ENCODE results near the gene GRM4. TPM values are rescaled to one million over a fixed set of nuclear protein-coding genes. Genes with fewer than 3 reads are reported as not detected.

The GRM4 gene
- total and polyA plus RNA-seq, 10 of the 15 experiments (the other 5 are each of a cell fraction or from before 2014, with no cell fraction given): 0.01 to 0.31 (median 0.05) TPM; not detected in 2

DNA sequence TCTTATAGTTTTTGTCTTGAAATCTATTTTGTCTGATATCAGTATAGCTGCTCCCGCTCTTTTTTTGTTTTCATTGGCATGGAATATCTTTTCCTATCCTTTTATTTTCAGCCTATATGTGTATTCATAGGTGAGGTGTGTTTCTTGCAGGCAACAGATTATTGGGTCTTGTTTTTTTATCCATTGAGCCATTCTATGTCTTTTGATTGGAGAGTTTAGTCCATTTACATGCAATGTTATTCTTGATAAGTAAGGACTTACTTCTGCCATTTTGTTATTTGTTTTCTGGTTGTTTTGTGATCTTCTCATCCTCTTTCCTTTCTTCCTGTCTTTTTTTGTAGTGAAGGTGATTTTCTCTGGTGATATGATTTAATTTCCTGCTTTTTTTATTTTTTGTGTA, 24.0 kb upstream of the GRM4 start:
- H3K4me2 ChIP-seq (ENCODE audit: control insufficient read depth, insufficient read depth): no peak overlapping the region
- ChIA-PET CTCF (no interaction called here), SMC1A (ENCODE audit: uncharacterized antibody, unreplicated experiment) (interaction anchor here (0.8 to 1.4 kb wide), 4 partner anchors 14 to 252 kb away, joined by 3 read pairs; no protein-coding TSS in a partner anchor), POLR2A (no interaction called here), RAD21 (ENCODE audit: unreplicated experiment) (no interaction called here)
- in situ Hi-C loops (cut with MboI): no loop called here
- no peak for ATAC-seq
- no peaks in the 10 kb centered on the region for H4K20me1 ChIP-seq (ENCODE audit: control insufficient read depth, insufficient read depth)
- H3K27ac ChIP-seq (ENCODE audit: control insufficient read depth, insufficient read depth): no peak overlapping the region
- H2AFZ ChIP-seq (ENCODE audit: control insufficient read depth, low read depth, low read length): no peak overlapping the region
- H3K36me3 ChIP-seq (ENCODE audit: control insufficient read depth in 2 of 2, insufficient read depth in 2 of 2, low read length in 1 of 2): no peaks in the 10 kb centered on the region
- no peaks in the 10 kb centered on the region for H3K4me1 ChIP-seq (ENCODE audit: control insufficient read depth, insufficient read depth, low read length)
- DNase-seq (ENCODE audit: low read depth, low spot score): no peak
- WGBS (ENCODE audit: insufficient coverage, insufficient replicate concordance, low lambda C conversion rate, missing lambda C conversion rate): 100% methylated on average over 1 of the region's 1 CpG
- intact Hi-C loops (cut with micrococcal nuclease; ENCODE audit: unreplicated experiment): loop anchor here (10.0 kb wide), 1 partner anchor 975 kb away; the partner anchor contains the start of gene TCP11
- no peaks in the 10 kb centered on the region for H3K9me3 ChIP-seq (replicated peaks; ENCODE audit: control insufficient read depth, insufficient read depth, low read length)
- BruUV-seq (replicated peaks): no TSS peak
- H3K79me2 ChIP-seq (ENCODE audit: control insufficient read depth, insufficient read depth, low read length): no peaks in the 10 kb centered on the region
- no peaks in the 10 kb centered on the region for H3K27me3 ChIP-seq (replicated peaks in 1 of 2; ENCODE audit: control insufficient read depth in 2 of 2, insufficient read depth in 2 of 2, low read length in 1 of 2)
- H3K4me3 ChIP-seq: no peak overlapping the region
- FAIRE-seq: no peak
- H3K9ac ChIP-seq (ENCODE audit: control insufficient read depth, insufficient read depth, low read length): no peak overlapping the region
- no peak for TF ChIP-seq CBFB (IDR thresholded peaks at IDR 0.05; ENCODE audit: low read depth)
- TF ChIP-seq DPF2 (IDR thresholded peaks at IDR 0.05): no peak
- TF ChIP-seq SREBF2 (IDR thresholded peaks at IDR 0.05; ENCODE audit: low read length): no peak
- TF ChIP-seq HDAC6 (IDR thresholded peaks at IDR 0.05; ENCODE audit: unreplicated experiment): no peak
- TF ChIP-seq SUZ12 (IDR thresholded peaks at IDR 0.05; ENCODE audit: unreplicated experiment): no peak
- no peak for TF ChIP-seq PAX8 (IDR thresholded peaks at IDR 0.05)
- TF ChIP-seq, protein P1, sequence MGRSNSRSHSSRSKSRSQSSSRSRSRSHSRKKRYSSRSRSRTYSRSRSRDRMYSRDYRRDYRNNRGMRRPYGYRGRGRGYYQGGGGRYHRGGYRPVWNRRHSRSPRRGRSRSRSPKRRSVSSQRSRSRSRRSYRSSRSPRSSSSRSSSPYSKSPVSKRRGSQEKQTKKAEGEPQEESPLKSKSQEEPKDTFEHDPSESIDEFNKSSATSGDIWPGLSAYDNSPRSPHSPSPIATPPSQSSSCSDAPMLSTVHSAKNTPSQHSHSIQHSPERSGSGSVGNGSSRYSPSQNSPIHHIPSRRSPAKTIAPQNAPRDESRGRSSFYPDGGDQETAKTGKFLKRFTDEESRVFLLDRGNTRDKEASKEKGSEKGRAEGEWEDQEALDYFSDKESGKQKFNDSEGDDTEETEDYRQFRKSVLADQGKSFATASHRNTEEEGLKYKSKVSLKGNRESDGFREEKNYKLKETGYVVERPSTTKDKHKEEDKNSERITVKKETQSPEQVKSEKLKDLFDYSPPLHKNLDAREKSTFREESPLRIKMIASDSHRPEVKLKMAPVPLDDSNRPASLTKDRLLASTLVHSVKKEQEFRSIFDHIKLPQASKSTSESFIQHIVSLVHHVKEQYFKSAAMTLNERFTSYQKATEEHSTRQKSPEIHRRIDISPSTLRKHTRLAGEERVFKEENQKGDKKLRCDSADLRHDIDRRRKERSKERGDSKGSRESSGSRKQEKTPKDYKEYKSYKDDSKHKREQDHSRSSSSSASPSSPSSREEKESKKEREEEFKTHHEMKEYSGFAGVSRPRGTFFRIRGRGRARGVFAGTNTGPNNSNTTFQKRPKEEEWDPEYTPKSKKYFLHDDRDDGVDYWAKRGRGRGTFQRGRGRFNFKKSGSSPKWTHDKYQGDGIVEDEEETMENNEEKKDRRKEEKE (IDR thresholded peaks at IDR 0.05): no peak
- TF ChIP-seq GATAD2B (conservative IDR thresholded peaks at IDR 0.05; ENCODE audit: low read depth): no peak
- TF ChIP-seq, protein P2, sequence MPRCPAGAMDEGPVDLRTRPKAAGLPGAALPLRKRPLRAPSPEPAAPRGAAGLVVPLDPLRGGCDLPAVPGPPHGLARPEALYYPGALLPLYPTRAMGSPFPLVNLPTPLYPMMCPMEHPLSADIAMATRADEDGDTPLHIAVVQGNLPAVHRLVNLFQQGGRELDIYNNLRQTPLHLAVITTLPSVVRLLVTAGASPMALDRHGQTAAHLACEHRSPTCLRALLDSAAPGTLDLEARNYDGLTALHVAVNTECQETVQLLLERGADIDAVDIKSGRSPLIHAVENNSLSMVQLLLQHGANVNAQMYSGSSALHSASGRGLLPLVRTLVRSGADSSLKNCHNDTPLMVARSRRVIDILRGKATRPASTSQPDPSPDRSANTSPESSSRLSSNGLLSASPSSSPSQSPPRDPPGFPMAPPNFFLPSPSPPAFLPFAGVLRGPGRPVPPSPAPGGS (IDR thresholded peaks at IDR 0.05; ENCODE audit: borderline replicate concordance, insufficient read depth, low read depth, low read length, poor library complexity, severe bottlenecking): no peak
- TF ChIP-seq, protein P3, sequence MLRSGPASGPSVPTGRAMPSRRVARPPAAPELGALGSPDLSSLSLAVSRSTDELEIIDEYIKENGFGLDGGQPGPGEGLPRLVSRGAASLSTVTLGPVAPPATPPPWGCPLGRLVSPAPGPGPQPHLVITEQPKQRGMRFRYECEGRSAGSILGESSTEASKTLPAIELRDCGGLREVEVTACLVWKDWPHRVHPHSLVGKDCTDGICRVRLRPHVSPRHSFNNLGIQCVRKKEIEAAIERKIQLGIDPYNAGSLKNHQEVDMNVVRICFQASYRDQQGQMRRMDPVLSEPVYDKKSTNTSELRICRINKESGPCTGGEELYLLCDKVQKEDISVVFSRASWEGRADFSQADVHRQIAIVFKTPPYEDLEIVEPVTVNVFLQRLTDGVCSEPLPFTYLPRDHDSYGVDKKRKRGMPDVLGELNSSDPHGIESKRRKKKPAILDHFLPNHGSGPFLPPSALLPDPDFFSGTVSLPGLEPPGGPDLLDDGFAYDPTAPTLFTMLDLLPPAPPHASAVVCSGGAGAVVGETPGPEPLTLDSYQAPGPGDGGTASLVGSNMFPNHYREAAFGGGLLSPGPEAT (IDR thresholded peaks at IDR 0.05; ENCODE audit: low read depth): no peak
- TF ChIP-seq STAT3 (IDR thresholded peaks at IDR 0.05; ENCODE audit: low read depth, low read length): no peak
- no peak for TF ChIP-seq NRF1 (conservative IDR thresholded peaks at IDR 0.05; ENCODE audit: low read depth, low read length)
- TF ChIP-seq TCF12 (IDR thresholded peaks at IDR 0.05; ENCODE audit: low read depth, low read length): no peak
- TF ChIP-seq RUNX3 (IDR thresholded peaks at IDR 0.05; ENCODE audit: low read length): no peak
- no peak for TF ChIP-seq TCF7 (IDR thresholded peaks at IDR 0.05; ENCODE audit: borderline replicate concordance)
- TF ChIP-seq, protein P4, sequence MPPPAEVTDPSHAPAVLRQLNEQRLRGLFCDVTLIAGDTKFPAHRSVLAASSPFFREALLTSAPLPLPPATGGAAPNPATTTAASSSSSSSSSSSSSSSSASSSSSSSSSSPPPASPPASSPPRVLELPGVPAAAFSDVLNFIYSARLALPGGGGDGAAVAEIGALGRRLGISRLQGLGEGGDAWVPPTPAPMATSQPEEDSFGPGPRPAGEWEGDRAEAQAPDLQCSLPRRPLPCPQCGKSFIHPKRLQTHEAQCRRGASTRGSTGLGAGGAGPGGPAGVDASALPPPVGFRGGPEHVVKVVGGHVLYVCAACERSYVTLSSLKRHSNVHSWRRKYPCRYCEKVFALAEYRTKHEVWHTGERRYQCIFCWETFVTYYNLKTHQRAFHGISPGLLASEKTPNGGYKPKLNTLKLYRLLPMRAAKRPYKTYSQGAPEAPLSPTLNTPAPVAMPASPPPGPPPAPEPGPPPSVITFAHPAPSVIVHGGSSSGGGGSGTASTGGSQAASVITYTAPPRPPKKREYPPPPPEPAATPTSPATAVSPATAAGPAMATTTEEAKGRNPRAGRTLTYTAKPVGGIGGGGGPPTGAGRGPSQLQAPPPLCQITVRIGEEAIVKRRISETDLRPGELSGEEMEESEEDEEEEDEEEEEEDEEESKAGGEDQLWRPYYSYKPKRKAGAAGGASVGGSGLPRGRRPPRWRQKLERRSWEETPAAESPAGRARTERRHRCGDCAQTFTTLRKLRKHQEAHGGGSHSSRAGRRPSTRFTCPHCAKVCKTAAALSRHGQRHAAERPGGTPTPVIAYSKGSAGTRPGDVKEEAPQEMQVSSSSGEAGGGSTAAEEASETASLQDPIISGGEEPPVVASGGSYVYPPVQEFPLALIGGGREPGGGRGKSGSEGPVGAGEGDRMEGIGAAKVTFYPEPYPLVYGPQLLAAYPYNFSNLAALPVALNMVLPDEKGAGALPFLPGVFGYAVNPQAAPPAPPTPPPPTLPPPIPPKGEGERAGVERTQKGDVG (CRISPR knock-in tag; IDR thresholded peaks at IDR 0.05): no peak
- no peak for TF ChIP-seq SIX5 (IDR thresholded peaks at IDR 0.05; ENCODE audit: low read depth, low read length, severe bottlenecking)

All from GM12878 (cell line).